ENCODE measurements around the gene PRPF6.

The PRPF6 gene

DNA sequence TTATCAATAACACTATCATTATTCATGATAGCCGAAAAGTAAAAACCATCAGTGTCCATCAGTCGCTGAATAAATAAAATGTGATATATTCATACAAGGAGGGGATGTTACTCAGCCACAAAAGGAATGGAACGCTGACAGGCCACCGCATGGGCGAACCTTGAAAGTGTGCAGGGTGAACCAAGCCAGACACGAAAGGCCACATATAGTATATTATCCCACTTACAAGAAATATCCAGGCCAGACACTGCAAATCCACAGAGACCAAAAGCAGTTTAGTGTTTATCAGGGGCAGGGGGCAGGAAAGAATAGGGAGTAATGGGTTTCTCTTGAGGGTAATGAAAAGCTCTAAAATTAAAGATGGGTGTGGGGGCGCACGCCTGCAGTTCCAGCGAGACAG lies 62.8 kb downstream of the PRPF6 start:
- Histone ChIP-seq H3K4me3 (ENCODE audit: low read length) (no peak overlapping the region), H3K4me1 (ENCODE audit: control insufficient read depth, low read length) (peaks cover 38% of the 10 kb centered on the region), H3K9me2 (replicated peaks; ENCODE audit: control insufficient read depth, low read length) (no peaks in the 10 kb centered on the region), H3K4me2 (ENCODE audit: low read length) (no peak overlapping the region), H3K36me3 (ENCODE audit: control insufficient read depth, low read length) (no peaks in the 10 kb centered on the region), H3F3A (ENCODE audit: control insufficient read depth, insufficient read depth) (peaks cover 19% of the 10 kb centered on the region), H4K20me1 (ENCODE audit: control insufficient read depth, insufficient read depth, low read depth, low read length) (no peaks in the 10 kb centered on the region), H3K27me3 (ENCODE audit: control insufficient read depth, low read length) (no peaks in the 10 kb centered on the region), H3K79me2 (ENCODE audit: control insufficient read depth, low read length) (no peaks in the 10 kb centered on the region), H3K9me3 (ENCODE audit: control insufficient read depth, insufficient read depth, low read length) (no peaks in the 10 kb centered on the region), H3K27ac (ENCODE audit: low read depth, low read length) (no peak overlapping the region)
- TF ChIP-seq EZH2phosphoT487 (IDR thresholded peaks at IDR 0.05; ENCODE audit: borderline replicate concordance, low read length): no peak
- TF ChIP-seq, protein P1, sequence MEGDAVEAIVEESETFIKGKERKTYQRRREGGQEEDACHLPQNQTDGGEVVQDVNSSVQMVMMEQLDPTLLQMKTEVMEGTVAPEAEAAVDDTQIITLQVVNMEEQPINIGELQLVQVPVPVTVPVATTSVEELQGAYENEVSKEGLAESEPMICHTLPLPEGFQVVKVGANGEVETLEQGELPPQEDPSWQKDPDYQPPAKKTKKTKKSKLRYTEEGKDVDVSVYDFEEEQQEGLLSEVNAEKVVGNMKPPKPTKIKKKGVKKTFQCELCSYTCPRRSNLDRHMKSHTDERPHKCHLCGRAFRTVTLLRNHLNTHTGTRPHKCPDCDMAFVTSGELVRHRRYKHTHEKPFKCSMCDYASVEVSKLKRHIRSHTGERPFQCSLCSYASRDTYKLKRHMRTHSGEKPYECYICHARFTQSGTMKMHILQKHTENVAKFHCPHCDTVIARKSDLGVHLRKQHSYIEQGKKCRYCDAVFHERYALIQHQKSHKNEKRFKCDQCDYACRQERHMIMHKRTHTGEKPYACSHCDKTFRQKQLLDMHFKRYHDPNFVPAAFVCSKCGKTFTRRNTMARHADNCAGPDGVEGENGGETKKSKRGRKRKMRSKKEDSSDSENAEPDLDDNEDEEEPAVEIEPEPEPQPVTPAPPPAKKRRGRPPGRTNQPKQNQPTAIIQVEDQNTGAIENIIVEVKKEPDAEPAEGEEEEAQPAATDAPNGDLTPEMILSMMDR (IDR thresholded peaks at IDR 0.05; ENCODE audit: low read depth, low read length, poor library complexity, severe bottlenecking): no peak

DNA sequence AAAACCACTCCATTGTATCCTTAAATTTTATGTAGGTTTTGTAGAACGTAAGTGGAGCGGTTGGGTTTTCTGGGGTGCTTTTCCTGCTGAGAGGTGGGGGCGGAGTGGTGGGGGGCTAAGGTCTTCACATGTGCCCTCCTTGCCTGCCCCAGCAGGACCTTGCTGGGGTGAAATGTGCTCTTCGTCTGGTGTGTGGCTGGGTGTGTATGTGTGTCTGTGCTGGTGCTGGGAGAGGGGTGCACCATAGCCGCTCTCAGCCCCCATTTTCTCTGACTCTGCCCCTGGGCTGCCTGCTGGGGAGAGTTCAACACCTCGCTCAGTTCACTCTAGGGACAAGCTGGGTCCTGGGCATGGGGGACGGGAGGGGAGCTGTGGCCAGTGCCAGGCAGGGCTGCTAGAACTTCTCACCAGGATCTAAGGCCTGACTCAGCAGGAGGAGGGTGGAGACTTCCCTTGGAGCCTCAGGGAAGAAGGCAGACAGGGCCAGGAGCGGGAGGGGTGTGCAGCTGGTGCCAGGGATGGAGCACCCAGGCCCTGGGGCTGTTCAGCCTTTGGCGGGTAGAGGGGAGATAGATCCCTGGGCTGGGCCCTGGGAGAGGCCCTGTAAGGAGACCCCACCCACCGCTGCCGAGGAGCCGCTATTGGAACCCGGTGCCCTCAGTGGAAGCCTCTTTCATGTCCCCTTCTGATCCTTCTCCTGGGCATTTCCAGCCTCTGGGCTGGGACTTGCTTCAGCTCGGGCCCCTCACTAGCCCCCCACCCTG lies 63.7 kb downstream of the PRPF6 start:
- peaks cover 29% of the 10 kb centered on the region for H3K4me1 ChIP-seq (ENCODE audit: control insufficient read depth, low read length)
- peaks cover under 1% of the 10 kb centered on the region for H3K27me3 ChIP-seq (ENCODE audit: control insufficient read depth, low read length)
- no peaks in the 10 kb centered on the region for H3K36me3 ChIP-seq (ENCODE audit: control insufficient read depth, low read length)
- TF ChIP-seq, protein P1 (IDR thresholded peaks at IDR 0.05; ENCODE audit: low read depth, low read length, poor library complexity, severe bottlenecking): no peak
- no peak for TF ChIP-seq EZH2phosphoT487 (IDR thresholded peaks at IDR 0.05; ENCODE audit: borderline replicate concordance, low read length)
- no peak overlapping the region for H3K4me3 ChIP-seq (ENCODE audit: low read length)
- H3K4me2 ChIP-seq (ENCODE audit: low read length): no peak overlapping the region
- no peaks in the 10 kb centered on the region for H3K79me2 ChIP-seq (ENCODE audit: control insufficient read depth, low read length)
- no peak overlapping the region for H3K27ac ChIP-seq (ENCODE audit: low read depth, low read length)
- peaks cover 14% of the 10 kb centered on the region for H3F3A ChIP-seq (ENCODE audit: control insufficient read depth, insufficient read depth)
- no peaks in the 10 kb centered on the region for H3K9me2 ChIP-seq (replicated peaks; ENCODE audit: control insufficient read depth, low read length)
- no peaks in the 10 kb centered on the region for H4K20me1 ChIP-seq (ENCODE audit: control insufficient read depth, insufficient read depth, low read depth, low read length)
- H3K9me3 ChIP-seq (ENCODE audit: control insufficient read depth, insufficient read depth, low read length): no peaks in the 10 kb centered on the region

DNA sequence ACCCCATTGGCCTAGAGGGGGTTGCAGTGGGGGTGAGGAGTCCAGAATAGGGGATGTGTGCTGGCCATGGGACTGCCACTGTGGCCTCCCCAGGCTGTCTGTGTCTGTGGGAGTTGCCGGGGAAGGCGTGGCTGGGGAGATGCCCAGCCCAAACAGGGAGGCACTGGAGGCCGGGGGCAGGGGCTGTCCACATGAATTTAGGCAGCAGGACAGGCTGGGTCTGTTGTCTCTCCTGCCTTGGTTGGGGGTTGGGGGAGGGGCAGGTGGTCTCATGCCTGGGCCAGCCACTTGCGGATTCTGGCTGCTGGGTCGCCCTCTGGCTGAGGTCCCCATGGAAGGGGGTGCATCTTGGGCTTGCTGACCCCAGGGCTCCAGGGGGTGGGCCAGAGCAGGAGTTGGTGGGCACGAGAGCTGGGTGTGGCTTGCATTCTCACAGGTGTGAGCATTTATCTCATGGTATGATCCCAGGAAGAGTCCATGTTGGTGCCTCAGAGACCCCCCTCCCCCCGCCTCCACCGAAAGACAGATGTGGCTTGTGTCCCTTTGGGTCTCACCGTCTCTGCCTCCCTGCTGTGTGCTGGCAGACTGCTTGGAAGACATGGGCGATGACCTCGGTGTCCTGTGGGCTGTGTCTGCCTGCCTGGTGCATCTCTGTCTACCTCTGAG lies 64.5 kb downstream of the PRPF6 start:
- no peak overlapping the region for H3K4me3 ChIP-seq (ENCODE audit: low read length)
- peaks cover 9% of the 10 kb centered on the region for H3K27me3 ChIP-seq (ENCODE audit: control insufficient read depth, low read length)
- H3K9me3 ChIP-seq (ENCODE audit: control insufficient read depth, insufficient read depth, low read length): no peaks in the 10 kb centered on the region
- H3K9me2 ChIP-seq (replicated peaks; ENCODE audit: control insufficient read depth, low read length): no peaks in the 10 kb centered on the region
- no peaks in the 10 kb centered on the region for H3K36me3 ChIP-seq (ENCODE audit: control insufficient read depth, low read length)
- peaks cover 20% of the 10 kb centered on the region for H3K4me1 ChIP-seq (ENCODE audit: control insufficient read depth, low read length)
- H4K20me1 ChIP-seq (ENCODE audit: control insufficient read depth, insufficient read depth, low read depth, low read length): no peaks in the 10 kb centered on the region
- H3F3A ChIP-seq (ENCODE audit: control insufficient read depth, insufficient read depth): peaks cover 11% of the 10 kb centered on the region
- no peak for TF ChIP-seq EZH2phosphoT487 (IDR thresholded peaks at IDR 0.05; ENCODE audit: borderline replicate concordance, low read length)
- TF ChIP-seq, protein P1 (IDR thresholded peaks at IDR 0.05; ENCODE audit: low read depth, low read length, poor library complexity, severe bottlenecking): no peak
- no peak overlapping the region for H3K27ac ChIP-seq (ENCODE audit: low read depth, low read length)
- no peaks in the 10 kb centered on the region for H3K79me2 ChIP-seq (ENCODE audit: control insufficient read depth, low read length)
- H3K4me2 ChIP-seq (ENCODE audit: low read length): no peak overlapping the region
